HepG2 (cell line): ENCODE results near the gene MYO7A. TPM values are rescaled to one million over a fixed set of nuclear protein-coding genes. Genes with fewer than 3 reads are reported as not detected.

Source experiments
- ATF7-NPFF ChIP-seq: sonication (generic); formaldehyde crosslinking; IDR thresholded peaks from 2 replicates; pipeline ENCODE4 v1.8.1; 2023; ENCODE audit warnings: mild to moderate bottlenecking, low read depth, missing genetic modification reagents, moderate library complexity
- GATA4 ChIP-seq: sonication (generic); IDR thresholded peaks from 2 replicates; pipeline ENCODE4 v1.6.1; 2016; ENCODE audit warnings: antibody characterized with exemption, low read depth, borderline replicate concordance
- HMGXB3 ChIP-seq: sonication (generic); formaldehyde crosslinking; IDR thresholded peaks from 2 replicates; pipeline ENCODE4 v1.4.0; 2020; ENCODE audit warnings: missing genetic modification reagents, borderline replicate concordance
- KIAA2018 ChIP-seq: sonication (generic); formaldehyde crosslinking; IDR thresholded peaks from 2 replicates; pipeline ENCODE4 v1.5.0; 2020; ENCODE audit warnings: mild to moderate bottlenecking, missing genetic modification reagents, borderline replicate concordance
- NKX3-1 ChIP-seq: sonication (generic); formaldehyde crosslinking; IDR thresholded peaks from 2 replicates; pipeline ENCODE4 v1.5.0; 2020; ENCODE audit warnings: missing genetic modification reagents
- PAX8 ChIP-seq: sonication (generic); formaldehyde crosslinking; IDR thresholded peaks from 2 replicates; pipeline ENCODE4 v1.8.0; 2022; ENCODE audit warnings: mild to moderate bottlenecking, missing genetic modification reagents, borderline replicate concordance
- RAD51 ChIP-seq: fragments of 450-650 bp; IDR thresholded peaks from 2 replicates; pipeline ENCODE4 v1.6.1; 2016; ENCODE audit warnings: borderline replicate concordance
- SIN3A ChIP-seq: IDR thresholded peaks from 2 replicates; pipeline ENCODE4 v1.6.1; 2011; ENCODE audit warnings: low read depth, mild to moderate bottlenecking, control low read depth, low read length, borderline replicate concordance
- ZBTB34 ChIP-seq: sonication (generic); formaldehyde crosslinking; IDR thresholded peaks from 2 replicates; pipeline ENCODE4 v1.8.0; 2022; ENCODE audit warnings: mild to moderate bottlenecking, missing genetic modification reagents
- ZFX ChIP-seq: sonication (generic); formaldehyde crosslinking; IDR thresholded peaks from 2 replicates; pipeline ENCODE4 v1.4.0; 2020; ENCODE audit warnings: mild to moderate bottlenecking, low read depth, missing genetic modification reagents, moderate library complexity
- ZNF33A ChIP-seq: sonication (generic); formaldehyde crosslinking; IDR thresholded peaks from 2 replicates; pipeline ENCODE4 v1.5.1; 2020; ENCODE audit warnings: missing genetic modification reagents, mild to moderate bottlenecking, moderate library complexity, borderline replicate concordance
- ZNF776 ChIP-seq: sonication (generic); formaldehyde crosslinking; IDR thresholded peaks from 2 replicates; pipeline ENCODE4 v1.4.0; 2020; ENCODE audit warnings: mild to moderate bottlenecking, missing genetic modification reagents
- ZNF883 ChIP-seq: sonication (generic); formaldehyde crosslinking; IDR thresholded peaks from 2 replicates; pipeline ENCODE4 v1.5.1; 2020; ENCODE audit warnings: mild to moderate bottlenecking, missing genetic modification reagents; ENCODE audit errors: not compliant biosample characterization
- polyA plus RNA-seq, 8 experiments: library from polyadenylated mRNA; depleted of rRNA in 3 of 8; stranded (reverse) in 7 of 8; unstranded in 1 of 8; fragments of >200 nt; fragmentation: Illumina TruSeq in 4 of 8; extraction: Trizol in 4 of 8; gene quantifications; 2 replicates each; pipeline versions ENCODE4 v1.2.1 to v1.2.3, GENCODE V29; 2011 to 2016; ENCODE audit warnings: low read depth in 4 of 8, missing spikeins in 1 of 8, mixed read lengths in 1 of 8; ENCODE audit not compliant: insufficient read depth in 1 of 8
- total RNA-seq, 5 experiments: library from RNA; depleted of rRNA; stranded (reverse); fragments of >200 nt; fragmentation: Illumina TruSeq; extraction: Trizol; gene quantifications; 2 replicates each; pipeline ENCODE4 v1.2.3, GENCODE V29; 2016; ENCODE audit warnings: low read depth in 1 of 5

Gene MYO7A
- total and polyA plus RNA-seq, 2 of the 13 experiments (the other 11 are each of a cell fraction or from before 2014, with no cell fraction given) = 7.5 to 10.0 TPM

- TF ChIP-seq KIAA2018 (CRISPR knock-in tag) (no peak), SIN3A (no peak), ZBTB34 (CRISPR knock-in tag) (no peak), NKX3-1 (no peak), ZNF883 (CRISPR knock-in tag) (no peak), RAD51 (no peak), PAX8 (CRISPR knock-in tag) (no peak), ZNF33A (CRISPR knock-in tag) (no peak), HMGXB3 (CRISPR knock-in tag) (no peak), ATF7-NPFF (CRISPR knock-in tag) (no peak), ZNF776 (no peak), ZFX (CRISPR knock-in tag) (peak; percentile 74), GATA4 (no peak)
These were observed 45.4 kb downstream of the MYO7A start (continued) for GRCh38 chr11:77173494-77173893.
